T-cell (primary cell): ENCODE results near the gene LPCAT2. TPM values are rescaled to one million over a fixed set of nuclear protein-coding genes. Genes with fewer than 3 reads are reported as not detected.

Source experiments
- ATAC-seq, 4 experiments: fragments of 200-7000 bp in 3 of 4; fragments of 150-1000 bp in 1 of 4; cut with Tn5 transposase; replicated peaks in 1 of 4; 1 replicate in 3 of 4; 2 replicates in 1 of 4; pipeline ENCODE4 v1.10.0; 2021; ENCODE audit warnings: moderate library complexity in 3 of 4, mild to moderate bottlenecking in 2 of 4, moderate number of reproducible peaks in 1 of 4
- CTCF ChIA-PET, 2 donors: fragments of 300-600 bp; sonication (Branson Sonifier 250); formaldehyde crosslinking; loops; one replicate each; lab custom pipeline; 2022; ENCODE audit warnings: antibody characterized with exemption in 2 of 2; lab: Charles Lee
- POLR2A ChIA-PET, 2 donors: fragments of 300-600 bp; sonication (Branson Sonifier 250); formaldehyde crosslinking; loops; one replicate each; lab custom pipeline; 2022; ENCODE audit warnings: antibody characterized with exemption in 2 of 2; lab: Charles Lee
- DNase-seq, 35 experiments: peaks; one replicate each; pipeline versions ENCODE4 v3.0.0 to v3.0.0-alpha.2; 2013 to 2023
- H3K27ac ChIP-seq: one replicate; pipeline ENCODE4 v1.5.1; 2013; ENCODE audit warnings: low read length
- H3K27me3 ChIP-seq, 2 experiments: replicated peaks in 1 of 2; 1 replicate in 1 of 2; 2 replicates in 1 of 2; pipeline versions ENCODE4 v1.6.1 to v1.7.0; 2013; ENCODE audit warnings: low read length in 1 of 2, mixed read lengths in 1 of 2; ENCODE audit not compliant: control insufficient read depth in 2 of 2, insufficient read depth in 2 of 2; ENCODE audit errors: extremely low read depth in 1 of 2
- H3K36me3 ChIP-seq, 2 donors: 1 replicate in 1 of 2; 2 replicates in 1 of 2; pipeline versions ENCODE4 v1.6.1 to v1.7.0; 2013; ENCODE audit warnings: low read length in 1 of 2; ENCODE audit not compliant: control insufficient read depth in 2 of 2, insufficient read depth in 1 of 2; ENCODE audit errors: extremely low read depth in 1 of 2
- H3K4me1 ChIP-seq, 2 experiments: 1 replicate in 1 of 2; 2 replicates in 1 of 2; pipeline versions ENCODE4 v1.6.1 to v1.7.0; 2013; ENCODE audit warnings: low read length in 2 of 2, mixed read lengths in 1 of 2; ENCODE audit not compliant: insufficient read depth in 2 of 2, control insufficient read depth in 1 of 2; ENCODE audit errors: extremely low read depth in 1 of 2
- H3K4me3 ChIP-seq, 2 donors: 1 replicate in 1 of 2; 2 replicates in 1 of 2; pipeline versions ENCODE4 v1.5.1 to v1.7.0; 2013; ENCODE audit warnings: mild to moderate bottlenecking in 2 of 2, low read length in 1 of 2, moderate library complexity in 1 of 2; ENCODE audit not compliant: control insufficient read depth in 1 of 2; ENCODE audit errors: extremely low read depth in 1 of 2
- H3K9me3 ChIP-seq: 2 replicates; pipeline ENCODE4 v1.7.0; 2013
- H3K27ac Mint-ChIP-seq, 2 donors: one replicate each; pipeline ENCODE4 v1.8.0; 2020 to 2021; ENCODE audit warnings: mild to moderate bottlenecking in 2 of 2, mixed read lengths in 2 of 2
- H3K27me3 Mint-ChIP-seq, 2 donors: one replicate each; pipeline ENCODE4 v1.8.0; 2021 to 2022; ENCODE audit warnings: mixed read lengths in 2 of 2
- H3K36me3 Mint-ChIP-seq: one replicate; pipeline ENCODE4 v1.8.0; 2021; ENCODE audit warnings: mixed read lengths
- H3K4me1 Mint-ChIP-seq, 3 donors: one replicate each; pipeline ENCODE4 v1.8.0; 2020 to 2022; ENCODE audit warnings: mixed read lengths in 3 of 3, mild to moderate bottlenecking in 1 of 3
- H3K4me3 Mint-ChIP-seq, 3 donors: one replicate each; pipeline ENCODE4 v1.8.0; 2020 to 2022; ENCODE audit warnings: mild to moderate bottlenecking in 3 of 3, mixed read lengths in 3 of 3, moderate library complexity in 3 of 3
- H3K9me3 Mint-ChIP-seq, 3 donors: one replicate each; pipeline ENCODE4 v1.8.0; 2020 to 2022; ENCODE audit warnings: mixed read lengths in 3 of 3
- WGBS: methylation state at CpG from one replicate; pipeline ENCODE4 v1.1.5; 2013; ENCODE audit warnings: missing lambda C conversion rate; ENCODE audit not compliant: insufficient coverage; 5-methylcytosine and 5-hydroxymethylcytosine counted together
- total RNA-seq, 35 experiments: library from RNA in 6 of 35; stranded (reverse) in 6 of 35; fragments of 120-200 nt in 1 of 35; gene quantifications; one replicate each; pipeline versions ENCODE4 v1.2.1 to v1.2.4 and lab custom pipeline; 2013 to 2026

The LPCAT2 gene
- total RNA-seq, 5 donors from 2014 or later (not counting 1 experiment from before 2014, with no cell fraction given), result 0.25 to 1.1 (median 0.79) TPM

DNA sequence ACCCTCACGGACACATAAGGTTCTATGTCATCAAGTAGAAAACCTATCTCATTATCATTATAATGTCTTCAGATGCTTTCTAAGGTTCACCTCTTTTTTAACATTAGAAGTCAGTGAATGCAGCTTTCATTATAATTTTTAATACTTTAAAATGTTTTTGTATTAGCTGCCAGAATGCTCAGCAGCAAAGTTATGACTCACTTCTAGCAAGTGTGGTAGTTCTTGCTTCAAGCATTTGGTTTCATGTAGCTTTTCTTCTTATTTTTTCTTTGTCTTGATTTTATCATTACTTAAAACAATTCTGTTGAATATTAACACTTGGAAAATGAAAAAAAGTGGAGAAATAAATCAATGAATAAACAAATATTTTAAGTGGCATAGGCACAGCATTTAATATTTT is 23.4 kb downstream of the LPCAT2 start:
- CTCF ChIA-PET, result interaction anchor here in 1 of 2 donors (0.6 kb wide), 1 partner anchor 172 kb away, joined by 3 read pairs; no protein-coding TSS in a partner anchor
- Mint-ChIP-seq H3K27me3 (peaks cover 4% of the 10 kb centered on the region in 2 donors), H3K4me3 (no peak overlapping the region), H3K4me1 (no peaks in the 10 kb centered on the region), H3K27ac (no peak overlapping the region), H3K36me3 (no peaks in the 10 kb centered on the region), H3K9me3 (no peaks in the 10 kb centered on the region)
- POLR2A ChIA-PET, result no interaction called here
- Histone ChIP-seq H3K27me3 (no peaks in the 10 kb centered on the region), H3K4me1 (no peaks in the 10 kb centered on the region), H3K4me3 (no peak overlapping the region), H3K27ac (no peak overlapping the region), H3K9me3 (no peaks in the 10 kb centered on the region), H3K36me3 (no peaks in the 10 kb centered on the region)
- ATAC-seq (no peak), DNase-seq (no peak)
- no CpG with 5 or more reads among the region's 1 CpG for WGBS

DNA sequence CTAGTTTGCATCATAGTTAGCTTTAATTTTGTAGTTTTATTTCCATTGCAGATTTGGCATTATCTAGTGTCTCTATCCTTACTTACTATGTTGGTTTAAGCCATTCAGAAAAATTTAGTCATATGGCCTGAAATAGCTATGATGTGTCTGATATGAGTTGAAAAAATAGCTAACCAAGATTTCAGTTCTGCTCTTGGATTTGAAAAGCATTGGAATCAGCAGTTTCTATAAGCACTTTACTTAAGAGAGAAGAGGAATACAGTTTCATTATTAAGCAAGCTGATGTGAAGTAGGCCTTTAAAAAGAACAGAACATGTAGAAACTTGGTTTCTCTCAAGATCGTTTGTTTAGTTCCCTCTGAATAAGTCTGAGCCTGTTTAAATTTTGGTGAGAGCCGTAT is 25.9 kb downstream of the LPCAT2 start:
- H3K36me3 ChIP-seq, result no peaks in the 10 kb centered on the region

DNA sequence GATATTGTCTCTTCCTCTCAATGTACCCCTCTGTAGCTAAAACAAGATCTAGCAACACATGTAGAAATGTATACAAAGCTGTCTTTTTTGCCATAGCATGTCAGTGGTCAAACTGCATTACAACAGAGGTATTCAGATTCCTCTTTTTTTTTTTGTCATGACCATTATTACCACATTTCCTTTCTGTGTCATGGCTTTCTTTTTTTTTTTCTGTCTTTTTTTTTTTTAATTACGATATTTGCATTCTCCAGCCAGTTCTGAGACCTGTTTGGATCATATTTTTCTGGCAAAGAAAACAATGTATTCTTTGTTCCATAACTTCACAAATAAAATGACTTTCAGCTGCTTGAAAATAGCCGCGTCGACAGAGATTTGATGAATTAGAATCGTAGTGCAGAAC is 30.2 kb downstream of the LPCAT2 start:
- ATAC-seq, result no peak
- POLR2A ChIA-PET, result no interaction called here
- Mint-ChIP-seq H3K27ac (no peak overlapping the region), H3K36me3 (no peaks in the 10 kb centered on the region), H3K9me3 (no peaks in the 10 kb centered on the region), H3K4me3 (no peak overlapping the region), H3K4me1 (no peaks in the 10 kb centered on the region), H3K27me3 (no peaks in the 10 kb centered on the region)
- Histone ChIP-seq H3K36me3 (no peaks in the 10 kb centered on the region), H3K27ac (no peak overlapping the region), H3K27me3 (no peaks in the 10 kb centered on the region), H3K9me3 (no peaks in the 10 kb centered on the region), H3K4me1 (no peaks in the 10 kb centered on the region), H3K4me3 (no peak overlapping the region)
- no peak for DNase-seq
- no CpG with 5 or more reads among the region's 5 CpGs for WGBS
- CTCF ChIA-PET, result no interaction called here

More for the DNA sequence above, 25.9 kb downstream of the LPCAT2 start:
- Histone ChIP-seq H3K4me3 (no peak overlapping the region), H3K27ac (no peak overlapping the region), H3K9me3 (no peaks in the 10 kb centered on the region), H3K27me3 (no peaks in the 10 kb centered on the region), H3K4me1 (no peaks in the 10 kb centered on the region)
- WGBS, result no CpG with 5 or more reads among the region's 2 CpGs
- CTCF ChIA-PET, result no interaction called here
- no peak overlapping the region for H3K27ac Mint-ChIP-seq
- DNase-seq (no peak), ATAC-seq (no peak)
- H3K4me1 Mint-ChIP-seq, result no peaks in the 10 kb centered on the region
- no peaks in the 10 kb centered on the region for H3K9me3 Mint-ChIP-seq
- no peaks in the 10 kb centered on the region for H3K36me3 Mint-ChIP-seq
- H3K4me3 Mint-ChIP-seq, result no peak overlapping the region
- peaks cover 0 to 4% of the 10 kb centered on the region in 2 donors for H3K27me3 Mint-ChIP-seq
- POLR2A ChIA-PET, result no interaction called here

DNA sequence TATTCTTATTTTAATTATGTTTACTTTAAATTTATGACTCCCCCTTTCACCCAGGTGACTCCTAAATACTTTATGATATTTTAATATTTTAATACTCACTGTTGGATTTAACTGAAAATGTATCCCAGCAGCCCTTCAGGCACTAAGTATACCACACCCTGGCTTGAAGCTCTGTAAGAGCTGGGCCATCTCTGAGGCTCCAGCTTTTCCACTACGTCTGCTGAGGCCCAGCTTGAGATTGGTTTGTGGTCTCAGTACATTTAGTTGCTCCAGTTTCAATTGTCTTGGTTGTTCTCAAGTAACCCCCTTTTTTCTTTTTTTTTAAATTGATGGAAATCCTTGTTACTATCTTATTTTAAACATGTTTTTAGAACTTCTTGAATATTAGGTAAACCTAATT is 30.6 kb downstream of the LPCAT2 start:
- ChIA-PET CTCF (no interaction called here), POLR2A (no interaction called here)
- WGBS, result no CpG with 5 or more reads among the region's 1 CpG

DNA sequence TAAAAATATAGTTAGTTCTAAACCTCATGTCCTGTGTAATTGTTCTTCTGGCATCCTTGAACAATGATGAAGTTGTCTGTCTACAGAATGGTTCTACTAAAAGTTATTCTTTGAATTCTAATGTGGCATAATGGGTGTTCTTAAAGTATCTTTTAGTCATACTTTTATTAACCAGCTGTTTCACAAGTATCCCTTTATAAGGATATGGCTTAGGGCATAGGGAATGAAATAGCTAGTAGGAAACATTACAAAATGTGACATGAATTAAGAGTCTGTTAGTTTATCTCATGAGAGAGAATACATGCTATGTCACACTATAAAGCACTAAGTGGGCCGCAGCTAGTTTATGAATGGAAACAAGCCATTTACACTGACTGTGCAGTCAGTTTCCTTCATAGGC is 31.3 kb downstream of the LPCAT2 start:
- ATAC-seq, result no peak
- no CpG with 5 or more reads among the region's 1 CpG for whole genome bisulfite sequencing

More for the DNA sequence above, 30.6 kb downstream of the LPCAT2 start:
- no peaks in the 10 kb centered on the region for H3K4me1 ChIP-seq
- ATAC-seq (no peak), DNase-seq (no peak)
- H3K4me3 ChIP-seq, result no peak overlapping the region
- H3K27me3 ChIP-seq, result no peaks in the 10 kb centered on the region
- Mint-ChIP-seq H3K27ac (no peak overlapping the region), H3K27me3 (no peaks in the 10 kb centered on the region), H3K9me3 (no peaks in the 10 kb centered on the region), H3K4me1 (no peaks in the 10 kb centered on the region), H3K4me3 (no peak overlapping the region), H3K36me3 (no peaks in the 10 kb centered on the region)
- H3K36me3 ChIP-seq, result no peaks in the 10 kb centered on the region
- no peaks in the 10 kb centered on the region for H3K9me3 ChIP-seq
- no peak overlapping the region for H3K27ac ChIP-seq

DNA sequence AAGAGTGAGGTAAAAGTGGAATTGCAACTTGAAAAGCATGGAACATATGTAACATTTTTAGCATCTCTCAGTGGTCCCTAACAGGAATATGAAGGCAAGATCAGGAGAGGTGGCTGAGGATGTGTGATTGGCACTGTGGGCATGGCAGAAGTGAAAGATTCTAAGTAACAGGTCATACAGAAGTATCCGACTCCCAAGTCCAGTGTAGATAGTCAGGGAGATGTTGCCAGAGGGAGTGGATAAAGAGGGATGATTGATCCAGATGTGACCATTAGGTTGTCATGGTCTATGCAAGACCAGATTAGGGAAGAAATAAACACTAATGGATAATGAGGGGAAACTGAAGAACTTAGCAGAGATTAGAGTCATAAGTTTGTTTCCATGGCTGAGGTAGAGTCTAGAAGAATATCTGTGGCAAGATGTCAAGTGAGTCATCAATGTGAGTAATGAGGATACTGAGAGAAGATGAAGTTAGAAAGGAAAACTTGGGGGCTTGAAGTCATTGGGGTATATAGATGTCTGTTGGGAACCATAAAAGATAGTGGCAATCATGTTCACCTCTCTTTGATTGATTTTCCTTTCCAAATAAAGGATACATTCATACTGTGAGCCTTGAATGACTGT is 33.7 kb downstream of the LPCAT2 start:
- DNase-seq (no peak), ATAC-seq (no peak)
- peaks cover 0 to 4% of the 10 kb centered on the region in 2 donors for H3K27me3 Mint-ChIP-seq
- H3K9me3 Mint-ChIP-seq, result no peaks in the 10 kb centered on the region
- no peaks in the 10 kb centered on the region for H3K4me1 Mint-ChIP-seq
- no peaks in the 10 kb centered on the region for H3K36me3 Mint-ChIP-seq
- WGBS, result 100% methylated on average over 1 of the region's 1 CpG
- H3K27me3 ChIP-seq, result peaks cover 0 to 2% of the 10 kb centered on the region in 2 experiments
- CTCF ChIA-PET, result no interaction called here
- no peak overlapping the region for H3K27ac ChIP-seq
- H3K4me3 ChIP-seq, result no peak overlapping the region
- H3K4me3 Mint-ChIP-seq, result no peak overlapping the region
- H3K9me3 ChIP-seq, result no peaks in the 10 kb centered on the region
- no peaks in the 10 kb centered on the region for H3K4me1 ChIP-seq
- no peaks in the 10 kb centered on the region for H3K36me3 ChIP-seq
- no peak overlapping the region for H3K27ac Mint-ChIP-seq
- POLR2A ChIA-PET, result no interaction called here

More for the DNA sequence above, 31.3 kb downstream of the LPCAT2 start:
- H3K4me1 Mint-ChIP-seq, result no peaks in the 10 kb centered on the region
- H3K9me3 Mint-ChIP-seq, result no peaks in the 10 kb centered on the region
- Histone ChIP-seq H3K27ac (no peak overlapping the region), H3K27me3 (no peaks in the 10 kb centered on the region), H3K36me3 (no peaks in the 10 kb centered on the region), H3K4me1 (no peaks in the 10 kb centered on the region), H3K4me3 (no peak overlapping the region), H3K9me3 (no peaks in the 10 kb centered on the region)
- CTCF ChIA-PET, result no interaction called here
- POLR2A ChIA-PET, result no interaction called here
- no peak for DNase-seq
- no peak overlapping the region for H3K27ac Mint-ChIP-seq
- no peak overlapping the region for H3K4me3 Mint-ChIP-seq
- H3K27me3 Mint-ChIP-seq, result peaks cover 0 to 4% of the 10 kb centered on the region in 2 donors
- no peaks in the 10 kb centered on the region for H3K36me3 Mint-ChIP-seq
